ENCODE data around the gene GYS1. TPM values are rescaled to one million over a fixed set of nuclear protein-coding genes. Genes with fewer than 3 reads are reported as not detected.

Gene GYS1
- total RNA-seq, 1 donor from 2014 or later = 57.4 TPM

- peak overlapping the region; percentile 48 for H3K4me3 Mint-ChIP-seq (ENCODE audit: low read depth)
- peak overlapping the region; percentile 98 for H3K27ac Mint-ChIP-seq
- H3K9me3 Mint-ChIP-seq (ENCODE audit: low read depth) = no peaks in the 10 kb centered on the region
- peaks cover 23% of the 10 kb centered on the region for H3K36me3 Mint-ChIP-seq (ENCODE audit: insufficient read depth)
- no peak for TF ChIP-seq CTCF (IDR thresholded peaks at IDR 0.05; ENCODE audit: unreplicated experiment)
- no peak for DNase-seq (ENCODE audit: low spot score, unreplicated experiment)
- no peaks in the 10 kb centered on the region for H3K27me3 Mint-ChIP-seq
- peaks cover 44% of the 10 kb centered on the region for H3K4me1 Mint-ChIP-seq (ENCODE audit: low read depth)
Measured at GRCh38 chr19:48962029-48962848, 30.9 kb downstream of the GYS1 start.

- H3K4me3 Mint-ChIP-seq (ENCODE audit: low read depth) = peak overlapping the region; percentile 48
- peaks cover 22% of the 10 kb centered on the region for H3K36me3 Mint-ChIP-seq (ENCODE audit: insufficient read depth)
Measured at GRCh38 chr19:48961673-48962028, 31.5 kb downstream of the GYS1 start.

GRCh38 chr19:48961051-48961649 is 32.0 kb downstream of the GYS1 start:
- TF ChIP-seq CTCF (IDR thresholded peaks at IDR 0.05; ENCODE audit: unreplicated experiment) = no peak
- no peak for DNase-seq (ENCODE audit: low spot score, unreplicated experiment)
- H3K4me3 Mint-ChIP-seq (ENCODE audit: low read depth) = no peak overlapping the region
- H3K4me1 Mint-ChIP-seq (ENCODE audit: low read depth) = peaks cover 38% of the 10 kb centered on the region
- peaks cover 20% of the 10 kb centered on the region for H3K36me3 Mint-ChIP-seq (ENCODE audit: insufficient read depth)
- H3K9me3 Mint-ChIP-seq (ENCODE audit: low read depth) = no peaks in the 10 kb centered on the region
- no peaks in the 10 kb centered on the region for H3K27me3 Mint-ChIP-seq
- peak overlapping the region; percentile 98 for H3K27ac Mint-ChIP-seq

More at GRCh38 chr19:48961673-48962028, 31.5 kb downstream of the GYS1 start:
- Mint-ChIP-seq H3K4me1 (ENCODE audit: low read depth) (peaks cover 40% of the 10 kb centered on the region), H3K9me3 (ENCODE audit: low read depth) (no peaks in the 10 kb centered on the region), H3K27ac (peak overlapping the region; percentile 98), H3K27me3 (no peaks in the 10 kb centered on the region)
- TF ChIP-seq CTCF (IDR thresholded peaks at IDR 0.05; ENCODE audit: unreplicated experiment) = no peak
- DNase-seq (ENCODE audit: low spot score, unreplicated experiment) = no peak

- Mint-ChIP-seq H3K27ac (peak overlapping the region; percentile 52), H3K4me1 (ENCODE audit: low read depth) (peaks cover 41% of the 10 kb centered on the region), H3K4me3 (ENCODE audit: low read depth) (no peak overlapping the region), H3K27me3 (no peaks in the 10 kb centered on the region), H3K36me3 (ENCODE audit: insufficient read depth) (peaks cover 15% of the 10 kb centered on the region), H3K9me3 (ENCODE audit: low read depth) (no peaks in the 10 kb centered on the region)
- TF ChIP-seq CTCF (IDR thresholded peaks at IDR 0.05; ENCODE audit: unreplicated experiment) = no peak
- DNase-seq (ENCODE audit: low spot score, unreplicated experiment) = no peak
Measured at GRCh38 chr19:48959341-48960239, 33.5 kb downstream of the GYS1 start.

GRCh38 chr19:48958006-48958405 is 35.1 kb downstream of the GYS1 start:
- Mint-ChIP-seq H3K36me3 (ENCODE audit: insufficient read depth) (peaks cover 15% of the 10 kb centered on the region), H3K27me3 (no peaks in the 10 kb centered on the region), H3K9me3 (ENCODE audit: low read depth) (no peaks in the 10 kb centered on the region), H3K27ac (no peak overlapping the region), H3K4me1 (ENCODE audit: low read depth) (peaks cover 28% of the 10 kb centered on the region), H3K4me3 (ENCODE audit: low read depth) (no peak overlapping the region)
- no peak for DNase-seq (ENCODE audit: low spot score, unreplicated experiment)
- TF ChIP-seq CTCF (IDR thresholded peaks at IDR 0.05; ENCODE audit: unreplicated experiment) = no peak
